OCI-LY7 (cell line): ENCODE data around the gene HOOK2. TPM values are rescaled to one million over a fixed set of nuclear protein-coding genes. Genes with fewer than 3 reads are reported as not detected.
"Not testable (repeated sequence)": the region's sequence is repeated elsewhere in the genome, so short reads cannot be mapped to it uniquely, and the experiment has no call there.

Experiments
- BruUV-seq: library from RNA; stranded (reverse); fragments of 400-500 nt; replicated peaks from 2 replicates; lab custom pipeline; 2021; lab: Mats Ljungman, UMichigan
- CTCF ChIA-PET: fragments of 300-600 bp; sonication (Branson Sonifier 250); formaldehyde crosslinking; loops from one replicate; lab custom pipeline; 2022; ENCODE audit warnings: antibody characterized with exemption; ENCODE audit not compliant: unreplicated experiment; lab: Charles Lee
- POLR2A ChIA-PET: fragments of 300-600 bp; sonication (Branson Sonifier 250); formaldehyde crosslinking; loops from one replicate; lab custom pipeline; 2022; ENCODE audit warnings: antibody characterized with exemption; lab: Charles Lee
- DNase-seq: peaks from one replicate; pipeline ENCODE4 v3.0.0-alpha.2; 2015; ENCODE audit warnings: low spot score
- H2AFZ ChIP-seq: fragments of 200-600 bp; sonication (generic), shearing (Covaris generic); 2 replicates; pipeline ENCODE4 v1.6.1; 2014; ENCODE audit warnings: mild to moderate bottlenecking, antibody characterized with exemption, low read length, moderate library complexity
- H3K27ac ChIP-seq: fragments of 200-600 bp; sonication (generic); 2 replicates; pipeline ENCODE4 v1.5.1; 2014; ENCODE audit warnings: mixed run types, low read depth, mild to moderate bottlenecking, moderate library complexity, low read length, inconsistent platforms; ENCODE audit not compliant: poor library complexity, severe bottlenecking
- H3K36me3 ChIP-seq: fragments of 200-600 bp; sonication (generic); 2 replicates; pipeline ENCODE4 v1.6.1; 2014; ENCODE audit warnings: mild to moderate bottlenecking, antibody characterized with exemption, low read length, moderate library complexity, mixed read lengths; ENCODE audit not compliant: insufficient read depth
- H3K4me1 ChIP-seq: fragments of 200-600 bp; sonication (generic); 2 replicates; pipeline ENCODE4 v1.5.1; 2014; ENCODE audit warnings: mild to moderate bottlenecking, low read length; ENCODE audit not compliant: insufficient read depth, poor library complexity, severe bottlenecking
- H3K4me2 ChIP-seq: fragments of 200-600 bp; sonication (generic); 2 replicates; pipeline ENCODE4 v1.6.1; 2014; ENCODE audit warnings: mild to moderate bottlenecking, low read length
- H3K4me3 ChIP-seq: fragments of 200-600 bp; sonication (generic); 2 replicates; pipeline ENCODE4 v1.5.1; 2014; ENCODE audit warnings: mild to moderate bottlenecking, low read depth, low read length; ENCODE audit not compliant: poor library complexity, severe bottlenecking
- H3K79me2 ChIP-seq: fragments of 200-600 bp; sonication (generic); 2 replicates; pipeline ENCODE4 v1.6.1; 2016; ENCODE audit warnings: low read depth, mild to moderate bottlenecking, low read length, moderate library complexity, mixed read lengths; ENCODE audit not compliant: insufficient read depth
- H3K9me2 ChIP-seq: fragments of 200-600 bp; sonication (generic); 2 replicates; pipeline ENCODE4 v1.6.1; 2016; ENCODE audit warnings: mild to moderate bottlenecking, low read length, mixed read lengths; ENCODE audit not compliant: insufficient read depth
- H3K9me3 ChIP-seq: fragments of 200-600 bp; sonication (generic); 2 replicates; pipeline ENCODE4 v1.6.1; 2014; ENCODE audit warnings: mild to moderate bottlenecking, mixed run types, low read length, mixed read lengths
- H4K20me1 ChIP-seq: fragments of 200-600 bp; sonication (generic); 2 replicates; pipeline ENCODE4 v1.6.1; 2014; ENCODE audit warnings: mild to moderate bottlenecking, antibody characterized with exemption, low read length, moderate library complexity, mixed read lengths; ENCODE audit not compliant: insufficient read depth
- EZH2phosphoT487 ChIP-seq: fragments of 200-600 bp; sonication (generic); IDR thresholded peaks from 2 replicates; pipeline ENCODE4 v1.6.1; 2018; ENCODE audit warnings: low read depth, borderline replicate concordance, mild to moderate bottlenecking, mixed run types, antibody characterized with exemption, low read length, moderate library complexity, mixed read lengths
- intact Hi-C: fragments of 100-400 bp; cut with micrococcal nuclease; formaldehyde crosslinking; loops from one replicate; pipeline ENCODE4 v1.10.0; 2022; ENCODE audit not compliant: unreplicated experiment
- microRNA-seq: library from miRNA; unstranded; fragments of <30 nt; microRNA quantifications from one replicate; pipeline ENCODE4 v1.2.0, GENCODE V29; 2022; ENCODE audit warnings: borderline replicate concordance
- small RNA-seq: library from RNA; depleted of rRNA; stranded (forward); fragments of <200 nt; gene quantifications from one replicate; pipeline ENCODE3, GENCODE V24; 2014
- total RNA-seq, 2 experiments: library from RNA; depleted of rRNA in 1 of 2; stranded (reverse); fragments of >200 nt in 1 of 2; shearing (Covaris generic) in 1 of 2; gene quantifications; 2 replicates each; pipeline ENCODE4 v1.2.3, GENCODE V29; 2014 to 2022
- TF ChIP-seq, protein P1 (sequence below): fragments of 200-600 bp; sonication (generic); conservative IDR thresholded peaks from 2 replicates; pipeline ENCODE4 v1.5.1; 2014; ENCODE audit warnings: mild to moderate bottlenecking, antibody characterized with exemption, low read length, moderate library complexity, mixed read lengths

HOOK2 gene
- total RNA-seq, 2 experiments from 2014 or later, result 9.1 to 28.8 TPM

DNA sequence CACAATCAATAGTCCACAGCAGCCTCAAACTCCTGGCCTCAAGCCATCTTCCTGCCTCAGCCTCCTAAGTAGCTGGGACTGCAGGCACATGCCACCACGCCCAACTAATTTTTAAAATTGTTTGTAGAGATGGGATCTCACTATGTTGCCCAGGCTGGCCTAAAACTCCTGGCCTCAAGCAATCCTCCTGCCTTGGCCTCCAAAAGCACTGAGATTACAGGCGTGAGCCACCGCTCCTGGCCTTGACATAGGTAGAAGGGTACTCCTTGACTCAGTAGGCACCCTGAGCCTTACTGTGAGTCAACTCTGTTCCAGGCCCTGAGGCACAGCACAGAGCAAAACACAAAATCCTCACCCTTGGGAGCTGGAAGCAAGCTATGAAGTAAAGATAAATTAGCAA, 59.4 kb downstream of the HOOK2 start:
- Histone ChIP-seq H3K36me3 (peaks cover 95% of the 10 kb centered on the region), H3K4me3 (no peak overlapping the region), H3K9me3 (no peaks in the 10 kb centered on the region), H4K20me1 (peaks cover 7% of the 10 kb centered on the region; the same call in 1 of the 2 replicates), H3K79me2 (peaks cover 44% of the 10 kb centered on the region), H3K4me2 (no peak overlapping the region), H3K4me1 (no peaks in the 10 kb centered on the region), H3K9me2 (no peaks in the 10 kb centered on the region), H3K27ac (no peak overlapping the region), H2AFZ (no peak overlapping the region)
- TF ChIP-seq EZH2phosphoT487, result no peak
- TF ChIP-seq, protein P1, sequence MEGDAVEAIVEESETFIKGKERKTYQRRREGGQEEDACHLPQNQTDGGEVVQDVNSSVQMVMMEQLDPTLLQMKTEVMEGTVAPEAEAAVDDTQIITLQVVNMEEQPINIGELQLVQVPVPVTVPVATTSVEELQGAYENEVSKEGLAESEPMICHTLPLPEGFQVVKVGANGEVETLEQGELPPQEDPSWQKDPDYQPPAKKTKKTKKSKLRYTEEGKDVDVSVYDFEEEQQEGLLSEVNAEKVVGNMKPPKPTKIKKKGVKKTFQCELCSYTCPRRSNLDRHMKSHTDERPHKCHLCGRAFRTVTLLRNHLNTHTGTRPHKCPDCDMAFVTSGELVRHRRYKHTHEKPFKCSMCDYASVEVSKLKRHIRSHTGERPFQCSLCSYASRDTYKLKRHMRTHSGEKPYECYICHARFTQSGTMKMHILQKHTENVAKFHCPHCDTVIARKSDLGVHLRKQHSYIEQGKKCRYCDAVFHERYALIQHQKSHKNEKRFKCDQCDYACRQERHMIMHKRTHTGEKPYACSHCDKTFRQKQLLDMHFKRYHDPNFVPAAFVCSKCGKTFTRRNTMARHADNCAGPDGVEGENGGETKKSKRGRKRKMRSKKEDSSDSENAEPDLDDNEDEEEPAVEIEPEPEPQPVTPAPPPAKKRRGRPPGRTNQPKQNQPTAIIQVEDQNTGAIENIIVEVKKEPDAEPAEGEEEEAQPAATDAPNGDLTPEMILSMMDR, result no peak
- POLR2A ChIA-PET, result interaction anchor here (0.6 kb wide), 1 partner anchor 118 kb away, joined by 3 read pairs; the partner anchor contains the start of gene RTBDN
- CTCF ChIA-PET, result no interaction called here
- no TSS peak for BruUV-seq
- no peak for DNase-seq
- intact Hi-C loops, result loop anchor here (2.0 kb wide), 1 partner anchor 41 kb away; no protein-coding TSS in a partner anchor

DNA sequence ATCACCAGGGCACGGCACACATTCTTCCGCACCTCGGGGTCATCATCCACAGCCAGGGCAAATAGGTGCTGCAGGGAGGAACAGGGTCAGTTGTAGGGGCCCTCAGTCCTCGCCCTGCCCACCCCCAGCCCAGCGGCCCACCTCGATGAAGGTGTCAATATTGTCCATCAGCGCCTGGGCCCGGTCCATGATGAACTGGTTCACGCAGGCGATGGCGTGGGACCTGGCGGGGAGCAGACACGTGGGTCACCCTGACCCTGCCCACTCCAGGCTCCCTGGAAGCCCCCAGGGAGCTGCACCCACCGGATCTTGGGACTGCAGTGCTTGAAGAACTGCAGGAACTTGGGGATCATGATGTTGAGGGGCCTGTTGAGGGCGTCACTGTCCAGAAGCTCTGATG, 60.2 kb downstream of the HOOK2 start:
- Histone ChIP-seq H3K4me2 (no peak overlapping the region), H4K20me1 (peaks cover 7% of the 10 kb centered on the region; the same call in 1 of the 2 replicates), H3K9me2 (no peaks in the 10 kb centered on the region), H2AFZ (no peak overlapping the region), H3K27ac (no peak overlapping the region), H3K4me3 (no peak overlapping the region), H3K9me3 (no peaks in the 10 kb centered on the region), H3K4me1 (no peaks in the 10 kb centered on the region), H3K36me3 (peaks cover 95% of the 10 kb centered on the region), H3K79me2 (peaks cover 36% of the 10 kb centered on the region)
- intact Hi-C loops, result no loop called here
- DNase-seq, result no peak
- ChIA-PET CTCF (no interaction called here), POLR2A (no interaction called here)
- no TSS peak for BruUV-seq
- TF ChIP-seq, protein P1, result no peak
- no peak for TF ChIP-seq EZH2phosphoT487

DNA sequence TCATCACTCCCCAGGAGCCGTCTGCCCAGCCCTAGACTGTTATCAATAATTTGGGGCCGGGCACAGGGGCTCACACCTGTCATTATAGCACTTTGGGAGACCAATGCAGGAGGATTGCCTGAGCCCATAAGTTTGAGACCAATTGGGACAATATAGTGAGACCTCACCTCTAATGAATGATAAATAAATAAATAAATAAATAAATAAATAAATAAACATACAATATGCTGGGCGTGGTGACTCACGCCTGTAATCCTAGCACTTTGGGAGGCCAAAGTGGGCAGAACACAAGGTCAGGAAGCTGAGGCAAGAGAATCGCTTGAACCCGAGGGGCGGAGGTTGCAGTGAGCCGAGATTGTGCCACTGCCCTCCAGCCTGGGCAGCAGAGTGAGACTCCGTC, 62.0 kb downstream of the HOOK2 start:
- H3K9me3 ChIP-seq, H3K4me2 ChIP-seq, H3K4me1 ChIP-seq, BruUV-seq, H3K4me3 ChIP-seq, H3K9me2 ChIP-seq, DNase-seq, H4K20me1 ChIP-seq, intact Hi-C loops, H2AFZ ChIP-seq, POLR2A ChIA-PET, H3K27ac ChIP-seq, CTCF ChIA-PET: not testable (repeated sequence)
- H3K36me3 ChIP-seq, result peaks cover 95% of the 10 kb centered on the region
- peaks cover 18% of the 10 kb centered on the region for H3K79me2 ChIP-seq

Small RNA genes within 50 kb of the gene (microRNA-seq; reads per million reads assigned to microRNA genes)
- gene MIR5684, result not detected

Small RNA genes within 50 kb of the gene (small RNA-seq; reads per million reads assigned to genes)
- gene MIR5684, result not detected

Other genes with a start within 250 kb of the HOOK2 start
- 6.6 and 8.0 TPM in 2 replicates for gene ZNF564, start 224.1 kb downstream of the HOOK2 start, total RNA-seq (2014; rRNA removed; shearing (Covaris generic))
- 13.1 and 16.5 TPM in 2 replicates for gene ZNF564, start 224.1 kb downstream of the HOOK2 start, total RNA-seq (2022)
- 6.3 and 8.6 TPM in 2 replicates for gene ZNF490, start 164.7 kb downstream of the HOOK2 start, total RNA-seq (2014; rRNA removed; shearing (Covaris generic))
- 8.1 and 11.2 TPM in 2 replicates for gene ZNF490, start 164.7 kb downstream of the HOOK2 start, total RNA-seq (2022)
- gene ZNF791, start 164.6 kb downstream of the HOOK2 start, total RNA-seq (2014; rRNA removed; shearing (Covaris generic)), result 5.3 and 7.8 TPM in 2 replicates
- gene ZNF791, start 164.6 kb downstream of the HOOK2 start, total RNA-seq (2022), result 17.1 and 18.2 TPM in 2 replicates
- gene MAN2B1, start 108.8 kb downstream of the HOOK2 start, total RNA-seq (2014; rRNA removed; shearing (Covaris generic)), result 18.3 and 29.1 TPM in 2 replicates
- 88.2 and 88.7 TPM in 2 replicates for gene MAN2B1, start 108.8 kb downstream of the HOOK2 start, total RNA-seq (2022)
- gene WDR83, start 108.7 kb downstream of the HOOK2 start, total RNA-seq (2014; rRNA removed; shearing (Covaris generic)), result 17.0 and 21.1 TPM in 2 replicates
- gene WDR83, start 108.7 kb downstream of the HOOK2 start, total RNA-seq (2022), result 14.0 and 15.9 TPM in 2 replicates
- gene DHPS, start 93.7 kb downstream of the HOOK2 start, total RNA-seq (2014; rRNA removed; shearing (Covaris generic)), result 91.2 and 102 TPM in 2 replicates
- 101 and 122 TPM in 2 replicates for gene DHPS, start 93.7 kb downstream of the HOOK2 start, total RNA-seq (2022)
- not detected in 2 replicates for gene GNG14, start 87.6 kb downstream of the HOOK2 start, total RNA-seq (2014; rRNA removed; shearing (Covaris generic))
- gene GNG14, start 87.6 kb downstream of the HOOK2 start, total RNA-seq (2022), result 0.93 TPM in 1 of 2 replicates, not detected in the other
- 10.6 and 11.5 TPM in 2 replicates for gene FBXW9, start 78.9 kb downstream of the HOOK2 start, total RNA-seq (2014; rRNA removed; shearing (Covaris generic))
- 10.8 and 11.0 TPM in 2 replicates for gene FBXW9, start 78.9 kb downstream of the HOOK2 start, total RNA-seq (2022)
- 42.6 and 47.3 TPM in 2 replicates for gene TNPO2, start 51.6 kb downstream of the HOOK2 start, total RNA-seq (2014; rRNA removed; shearing (Covaris generic))
- gene TNPO2, start 51.6 kb downstream of the HOOK2 start, total RNA-seq (2022), result 112 and 120 TPM in 2 replicates
- 322 and 336 TPM in 2 replicates for gene TRIR, start 40.9 kb downstream of the HOOK2 start, total RNA-seq (2014; rRNA removed; shearing (Covaris generic))
- 211 and 219 TPM in 2 replicates for gene TRIR, start 40.9 kb downstream of the HOOK2 start, total RNA-seq (2022)
- 40.5 and 48.8 TPM in 2 replicates for gene GET3, start 38.1 kb downstream of the HOOK2 start, total RNA-seq (2014; rRNA removed; shearing (Covaris generic))
- gene GET3, start 38.1 kb downstream of the HOOK2 start, total RNA-seq (2022), result 29.1 and 34.3 TPM in 2 replicates
- 0.10 TPM in 1 of 2 replicates, not detected in the other for gene BEST2, start 23.8 kb downstream of the HOOK2 start, total RNA-seq (2014; rRNA removed; shearing (Covaris generic))
- not detected in 2 replicates for gene BEST2, start 23.8 kb downstream of the HOOK2 start, total RNA-seq (2022)
- gene JUNB, start 15.9 kb upstream of the HOOK2 start, total RNA-seq (2014; rRNA removed; shearing (Covaris generic)), result 43.7 and 45.5 TPM in 2 replicates
- gene JUNB, start 15.9 kb upstream of the HOOK2 start, total RNA-seq (2022), result 31.8 TPM in 2 replicates
- gene PRDX2, start 26.2 kb upstream of the HOOK2 start, total RNA-seq (2014; rRNA removed; shearing (Covaris generic)), result 344 and 399 TPM in 2 replicates
- 345 and 357 TPM in 2 replicates for gene PRDX2, start 26.2 kb upstream of the HOOK2 start, total RNA-seq (2022)
- gene THSD8, start 26.5 kb upstream of the HOOK2 start, total RNA-seq (2014; rRNA removed; shearing (Covaris generic)), result not detected in 2 replicates
- gene THSD8, start 26.5 kb upstream of the HOOK2 start, total RNA-seq (2022), result 42.7 and 42.8 TPM in 2 replicates
- gene RNASEH2A, start 31.0 kb upstream of the HOOK2 start, total RNA-seq (2014; rRNA removed; shearing (Covaris generic)), result 115 and 130 TPM in 2 replicates
- 86.0 and 90.5 TPM in 2 replicates for gene RNASEH2A, start 31.0 kb upstream of the HOOK2 start, total RNA-seq (2022)
- gene RTBDN, start 59.0 kb upstream of the HOOK2 start, total RNA-seq (2014; rRNA removed; shearing (Covaris generic)), result not detected in 2 replicates
- 0.94 and 1.2 TPM in 2 replicates for gene RTBDN, start 59.0 kb upstream of the HOOK2 start, total RNA-seq (2022)
- 5.5 and 9.1 TPM in 2 replicates for gene MAST1, start 63.0 kb upstream of the HOOK2 start, total RNA-seq (2014; rRNA removed; shearing (Covaris generic))
- gene MAST1, start 63.0 kb upstream of the HOOK2 start, total RNA-seq (2022), result 21.1 and 23.4 TPM in 2 replicates
- 28.3 and 32.4 TPM in 2 replicates for gene DNASE2, start 105.9 kb upstream of the HOOK2 start, total RNA-seq (2014; rRNA removed; shearing (Covaris generic))
- 32.8 and 33.7 TPM in 2 replicates for gene DNASE2, start 105.9 kb upstream of the HOOK2 start, total RNA-seq (2022)
- gene KLF1, start 111.6 kb upstream of the HOOK2 start, total RNA-seq (2014; rRNA removed; shearing (Covaris generic)), result 0.16 and 0.28 TPM in 2 replicates
- not detected in 2 replicates for gene KLF1, start 111.6 kb upstream of the HOOK2 start, total RNA-seq (2022)
- 31.5 and 40.7 TPM in 2 replicates for gene GCDH, start 115.6 kb upstream of the HOOK2 start, total RNA-seq (2014; rRNA removed; shearing (Covaris generic))
- 43.8 and 48.7 TPM in 2 replicates for gene GCDH, start 115.6 kb upstream of the HOOK2 start, total RNA-seq (2022)
- gene SYCE2, start 143.7 kb upstream of the HOOK2 start, total RNA-seq (2014; rRNA removed; shearing (Covaris generic)), result 6.8 and 8.7 TPM in 2 replicates
- 13.8 and 14.5 TPM in 2 replicates for gene SYCE2, start 143.7 kb upstream of the HOOK2 start, total RNA-seq (2022)
- 96.1 and 135 TPM in 2 replicates for gene FARSA, start 158.2 kb upstream of the HOOK2 start, total RNA-seq (2014; rRNA removed; shearing (Covaris generic))
- gene FARSA, start 158.2 kb upstream of the HOOK2 start, total RNA-seq (2022), result 90.7 and 117 TPM in 2 replicates
- 1,039 and 1,069 TPM in 2 replicates for gene CALR, start 163.1 kb upstream of the HOOK2 start, total RNA-seq (2014; rRNA removed; shearing (Covaris generic))
- 398 and 581 TPM in 2 replicates for gene CALR, start 163.1 kb upstream of the HOOK2 start, total RNA-seq (2022)
- 237 and 243 TPM in 2 replicates for gene RAD23A, start 170.3 kb upstream of the HOOK2 start, total RNA-seq (2014; rRNA removed; shearing (Covaris generic))
- gene RAD23A, start 170.3 kb upstream of the HOOK2 start, total RNA-seq (2022), result 171 and 183 TPM in 2 replicates
- 29.5 and 43.0 TPM in 2 replicates for gene GADD45GIP1, start 181.7 kb upstream of the HOOK2 start, total RNA-seq (2014; rRNA removed; shearing (Covaris generic))
- 24.7 and 32.4 TPM in 2 replicates for gene GADD45GIP1, start 181.7 kb upstream of the HOOK2 start, total RNA-seq (2022)
- gene DAND5, start 194.0 kb upstream of the HOOK2 start, total RNA-seq (2014; rRNA removed; shearing (Covaris generic)), result 0.06 and 0.18 TPM in 2 replicates
- gene DAND5, start 194.0 kb upstream of the HOOK2 start, total RNA-seq (2022), result 0.77 and 0.84 TPM in 2 replicates
- 0.03 and 0.16 TPM in 2 replicates for gene NFIX, start 219.9 kb upstream of the HOOK2 start, total RNA-seq (2014; rRNA removed; shearing (Covaris generic))
- gene NFIX, start 219.9 kb upstream of the HOOK2 start, total RNA-seq (2022), result 0.68 and 0.72 TPM in 2 replicates